ENCODE results near the gene WDFY2. TPM values are rescaled to one million over a fixed set of nuclear protein-coding genes. Genes with fewer than 3 reads are reported as not detected.

The WDFY2 gene
- total RNA-seq, 1 donor from 2014 or later, result 3.9 TPM

- no peak overlapping the region for H3K4me3 Mint-ChIP-seq (ENCODE audit: unreplicated experiment)
- no peak overlapping the region for H3K27ac Mint-ChIP-seq (ENCODE audit: unreplicated experiment)
- H3K27me3 Mint-ChIP-seq (ENCODE audit: low read depth), result peaks cover 4% of the 10 kb centered on the region
- TF ChIP-seq, protein P1, sequence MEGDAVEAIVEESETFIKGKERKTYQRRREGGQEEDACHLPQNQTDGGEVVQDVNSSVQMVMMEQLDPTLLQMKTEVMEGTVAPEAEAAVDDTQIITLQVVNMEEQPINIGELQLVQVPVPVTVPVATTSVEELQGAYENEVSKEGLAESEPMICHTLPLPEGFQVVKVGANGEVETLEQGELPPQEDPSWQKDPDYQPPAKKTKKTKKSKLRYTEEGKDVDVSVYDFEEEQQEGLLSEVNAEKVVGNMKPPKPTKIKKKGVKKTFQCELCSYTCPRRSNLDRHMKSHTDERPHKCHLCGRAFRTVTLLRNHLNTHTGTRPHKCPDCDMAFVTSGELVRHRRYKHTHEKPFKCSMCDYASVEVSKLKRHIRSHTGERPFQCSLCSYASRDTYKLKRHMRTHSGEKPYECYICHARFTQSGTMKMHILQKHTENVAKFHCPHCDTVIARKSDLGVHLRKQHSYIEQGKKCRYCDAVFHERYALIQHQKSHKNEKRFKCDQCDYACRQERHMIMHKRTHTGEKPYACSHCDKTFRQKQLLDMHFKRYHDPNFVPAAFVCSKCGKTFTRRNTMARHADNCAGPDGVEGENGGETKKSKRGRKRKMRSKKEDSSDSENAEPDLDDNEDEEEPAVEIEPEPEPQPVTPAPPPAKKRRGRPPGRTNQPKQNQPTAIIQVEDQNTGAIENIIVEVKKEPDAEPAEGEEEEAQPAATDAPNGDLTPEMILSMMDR (IDR thresholded peaks at IDR 0.05), result no peak
- DNase-seq (ENCODE audit: low spot score), result no peak
- H3K36me3 Mint-ChIP-seq (ENCODE audit: low read depth), result no peaks in the 10 kb centered on the region
- no peaks in the 10 kb centered on the region for H3K9me3 Mint-ChIP-seq (ENCODE audit: low read depth)
- H3K4me1 Mint-ChIP-seq (ENCODE audit: low read depth), result peaks cover 12% of the 10 kb centered on the region
Measured at GRCh38 chr13:51556740-51557139, 27.5 kb upstream of the WDFY2 start.

GRCh38 chr13:51557438-51557837 is 26.8 kb upstream of the WDFY2 start:
- Mint-ChIP-seq H3K4me3 (ENCODE audit: unreplicated experiment) (no peak overlapping the region), H3K27ac (ENCODE audit: unreplicated experiment) (peak overlapping the region; percentile 13), H3K36me3 (ENCODE audit: low read depth) (no peaks in the 10 kb centered on the region), H3K27me3 (ENCODE audit: low read depth) (peaks cover 4% of the 10 kb centered on the region), H3K9me3 (ENCODE audit: low read depth) (no peaks in the 10 kb centered on the region), H3K4me1 (ENCODE audit: low read depth) (peaks cover 12% of the 10 kb centered on the region)
- no peak for DNase-seq (ENCODE audit: low spot score)
- TF ChIP-seq, protein P1 (IDR thresholded peaks at IDR 0.05), result no peak

- peak overlapping the region; percentile 50 for H3K27ac Mint-ChIP-seq (ENCODE audit: unreplicated experiment)
- H3K9me3 Mint-ChIP-seq (ENCODE audit: low read depth), result no peaks in the 10 kb centered on the region
- DNase-seq (ENCODE audit: low spot score), result no peak
- H3K4me1 Mint-ChIP-seq (ENCODE audit: low read depth), result peaks cover 12% of the 10 kb centered on the region
- TF ChIP-seq, protein P1 (IDR thresholded peaks at IDR 0.05), result no peak
- peaks cover 4% of the 10 kb centered on the region for H3K27me3 Mint-ChIP-seq (ENCODE audit: low read depth)
- peak overlapping the region; percentile 5 for H3K4me3 Mint-ChIP-seq (ENCODE audit: unreplicated experiment)
- no peaks in the 10 kb centered on the region for H3K36me3 Mint-ChIP-seq (ENCODE audit: low read depth)
Measured at GRCh38 chr13:51557875-51558612, 26.2 kb upstream of the WDFY2 start.

GRCh38 chr13:51559946-51560735 is 24.1 kb upstream of the WDFY2 start:
- no peak overlapping the region for H3K27ac Mint-ChIP-seq (ENCODE audit: unreplicated experiment)
- no peak overlapping the region for H3K4me3 Mint-ChIP-seq (ENCODE audit: unreplicated experiment)
- no peaks in the 10 kb centered on the region for H3K27me3 Mint-ChIP-seq (ENCODE audit: low read depth)
- TF ChIP-seq, protein P1 (IDR thresholded peaks at IDR 0.05), result no peak
- H3K36me3 Mint-ChIP-seq (ENCODE audit: low read depth), result no peaks in the 10 kb centered on the region
- no peak for DNase-seq (ENCODE audit: low spot score)
- H3K4me1 Mint-ChIP-seq (ENCODE audit: low read depth), result peaks cover 12% of the 10 kb centered on the region
- no peaks in the 10 kb centered on the region for H3K9me3 Mint-ChIP-seq (ENCODE audit: low read depth)

GRCh38 chr13:51562011-51562671 is 22.1 kb upstream of the WDFY2 start:
- Mint-ChIP-seq H3K9me3 (ENCODE audit: low read depth) (no peaks in the 10 kb centered on the region), H3K27ac (ENCODE audit: unreplicated experiment) (no peak overlapping the region), H3K4me3 (ENCODE audit: unreplicated experiment) (no peak overlapping the region), H3K36me3 (ENCODE audit: low read depth) (peaks cover 2% of the 10 kb centered on the region), H3K27me3 (ENCODE audit: low read depth) (no peaks in the 10 kb centered on the region), H3K4me1 (ENCODE audit: low read depth) (peaks cover 12% of the 10 kb centered on the region)
- no peak for DNase-seq (ENCODE audit: low spot score)
- TF ChIP-seq, protein P1 (IDR thresholded peaks at IDR 0.05), result no peak

Measured in chondrocyte (in vitro differentiated cells).